SU-DHL-6 (cell line): ENCODE data around the gene HMGCL.

Experiments used
- EZH2phosphoT487 ChIP-seq: fragments of 200-600 bp; sonication (generic), shearing (Covaris generic); conservative IDR thresholded peaks from 2 replicates; pipeline ENCODE4 v1.6.1; 2018; ENCODE audit warnings: mild to moderate bottlenecking, antibody characterized with exemption, low read length, moderate library complexity, mixed read lengths
- TF ChIP-seq, protein P1 (sequence below): fragments of 200-600 bp; sonication (generic); IDR thresholded peaks from one replicate; pipeline ENCODE4 v1.5.1; 2017; ENCODE audit warnings: antibody characterized with exemption, mild to moderate bottlenecking, low read length, moderate library complexity; ENCODE audit not compliant: insufficient read depth, poor library complexity, severe bottlenecking

DNA sequence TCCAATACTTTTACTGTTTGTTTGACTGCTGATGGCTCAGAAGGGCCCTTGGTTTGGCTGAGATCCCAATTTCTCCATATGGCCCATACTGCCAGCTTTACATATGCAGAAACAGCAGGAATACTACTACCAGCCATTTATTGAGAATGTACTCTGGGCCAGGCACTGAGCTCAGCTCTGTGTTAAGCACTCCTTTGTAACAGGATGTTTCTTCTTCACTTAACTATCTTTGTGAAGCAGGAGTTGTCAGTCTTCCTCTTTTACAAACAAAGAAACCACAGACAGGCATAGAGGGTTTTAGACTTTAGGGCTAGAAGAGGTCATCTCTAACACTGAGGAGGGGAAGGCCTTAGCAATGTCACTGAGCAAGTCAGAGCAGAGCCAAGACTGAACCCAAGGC is 8.3 kb downstream of the HMGCL start:
- TF ChIP-seq, protein P1, sequence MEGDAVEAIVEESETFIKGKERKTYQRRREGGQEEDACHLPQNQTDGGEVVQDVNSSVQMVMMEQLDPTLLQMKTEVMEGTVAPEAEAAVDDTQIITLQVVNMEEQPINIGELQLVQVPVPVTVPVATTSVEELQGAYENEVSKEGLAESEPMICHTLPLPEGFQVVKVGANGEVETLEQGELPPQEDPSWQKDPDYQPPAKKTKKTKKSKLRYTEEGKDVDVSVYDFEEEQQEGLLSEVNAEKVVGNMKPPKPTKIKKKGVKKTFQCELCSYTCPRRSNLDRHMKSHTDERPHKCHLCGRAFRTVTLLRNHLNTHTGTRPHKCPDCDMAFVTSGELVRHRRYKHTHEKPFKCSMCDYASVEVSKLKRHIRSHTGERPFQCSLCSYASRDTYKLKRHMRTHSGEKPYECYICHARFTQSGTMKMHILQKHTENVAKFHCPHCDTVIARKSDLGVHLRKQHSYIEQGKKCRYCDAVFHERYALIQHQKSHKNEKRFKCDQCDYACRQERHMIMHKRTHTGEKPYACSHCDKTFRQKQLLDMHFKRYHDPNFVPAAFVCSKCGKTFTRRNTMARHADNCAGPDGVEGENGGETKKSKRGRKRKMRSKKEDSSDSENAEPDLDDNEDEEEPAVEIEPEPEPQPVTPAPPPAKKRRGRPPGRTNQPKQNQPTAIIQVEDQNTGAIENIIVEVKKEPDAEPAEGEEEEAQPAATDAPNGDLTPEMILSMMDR, result no peak
- no peak for TF ChIP-seq EZH2phosphoT487
